LoVo (cell line): ENCODE measurements around the gene FAM120A.

Experiments used
- DNase-seq: peaks from one replicate; pipeline ENCODE4 v3.0.0-alpha.2; 2016; ENCODE audit warnings: low spot score

FAM120A gene

GRCh38 chr9:93577975-93578682 lies 126.6 kb downstream of the FAM120A start:
- DNase-seq, result no peak

GRCh38 chr9:93578844-93579243 lies 127.4 kb downstream of the FAM120A start:
- DNase-seq, result no peak

GRCh38 chr9:93579711-93580516 lies 128.4 kb downstream of the FAM120A start:
- DNase-seq, result no peak

GRCh38 chr9:93580654-93581380 lies 129.3 kb downstream of the FAM120A start:
- no peak for DNase-seq

- DNase-seq, result no peak
Observed at GRCh38 chr9:93582115-93582514, 130.6 kb downstream of the FAM120A start.

- DNase-seq, result no peak
Observed at GRCh38 chr9:93582550-93582949, 131.1 kb downstream of the FAM120A start.

GRCh38 chr9:93585259-93585658 lies 133.8 kb downstream of the FAM120A start:
- no peak for DNase-seq

GRCh38 chr9:93585695-93586094 lies 134.2 kb downstream of the FAM120A start:
- DNase-seq, result no peak

GRCh38 chr9:93586290-93587057 lies 135.0 kb downstream of the FAM120A start:
- no peak for DNase-seq

- no peak for DNase-seq
Observed at GRCh38 chr9:93587284-93587650, 135.8 kb downstream of the FAM120A start.

GRCh38 chr9:93587651-93588347 lies 136.3 kb downstream of the FAM120A start:
- DNase-seq, result no peak

GRCh38 chr9:93588641-93589609 lies 137.4 kb downstream of the FAM120A start:
- no peak for DNase-seq

GRCh38 chr9:93589688-93590087 lies 138.2 kb downstream of the FAM120A start:
- DNase-seq, result no peak

GRCh38 chr9:93590609-93591234 lies 139.2 kb downstream of the FAM120A start:
- no peak for DNase-seq

- DNase-seq, result no peak
Observed at GRCh38 chr9:93591301-93592007, 140.0 kb downstream of the FAM120A start.

GRCh38 chr9:93592008-93592642 lies 140.6 kb downstream of the FAM120A start:
- no peak for DNase-seq

- no peak for DNase-seq
Observed at GRCh38 chr9:93592643-93593021, 141.1 kb downstream of the FAM120A start.

GRCh38 chr9:93593144-93593658 lies 141.7 kb downstream of the FAM120A start:
- no peak for DNase-seq
